Endothelial cell of hepatic sinusoid (primary cell): Measurements from ENCODE around the gene CAMTA1.
"Not testable (repeated sequence)": the region's sequence is repeated elsewhere in the genome, so short reads cannot be mapped to it uniquely, and the experiment has no call there.

ENCODE experiments used
- in situ Hi-C: cut with HindIII; loops from 2 replicates; pipeline ENCODE4 v1.10.0; 2017; ENCODE audit warnings: low sequenced_read_pairs

Gene CAMTA1

GRCh38 chr1:7683521-7683920 lies 898.3 kb downstream of the CAMTA1 start:
- in situ Hi-C loops: loop anchor here (10.0 kb wide), 1 partner anchor 221 kb away; no protein-coding TSS in a partner anchor

- in situ Hi-C loops: loop anchor here (10.0 kb wide), 1 partner anchor 221 kb away; no protein-coding TSS in a partner anchor
These were observed 898.9 kb downstream of the CAMTA1 start for GRCh38 chr1:7684132-7684531.

GRCh38 chr1:7684861-7685635 lies 899.8 kb downstream of the CAMTA1 start:
- in situ Hi-C loops: loop anchor here (10.0 kb wide), 1 partner anchor 220 kb away; no protein-coding TSS in a partner anchor

- in situ Hi-C loops: loop anchor here (10.0 kb wide), 1 partner anchor 218 kb away; no protein-coding TSS in a partner anchor
These were observed 901.1 kb downstream of the CAMTA1 start for GRCh38 chr1:7686301-7686850.

- in situ Hi-C loops: loop anchor here (10.0 kb wide), 1 partner anchor 217 kb away; no protein-coding TSS in a partner anchor
These were observed 902.2 kb downstream of the CAMTA1 start for GRCh38 chr1:7687411-7687810.

- in situ Hi-C loops: loop anchor here (10.0 kb wide), 1 partner anchor 216 kb away; no protein-coding TSS in a partner anchor
These were observed 903.4 kb downstream of the CAMTA1 start for GRCh38 chr1:7688659-7689058.

GRCh38 chr1:7689307-7689706 lies 904.1 kb downstream of the CAMTA1 start:
- in situ Hi-C loops: loop anchor here (10.0 kb wide), 1 partner anchor 215 kb away; no protein-coding TSS in a partner anchor

GRCh38 chr1:7690076-7690475 lies 904.8 kb downstream of the CAMTA1 start:
- in situ Hi-C loops: no loop called here

- in situ Hi-C loops: no loop called here
These were observed 905.4 kb downstream of the CAMTA1 start for GRCh38 chr1:7690496-7691182.

- in situ Hi-C loops: no loop called here
These were observed 906.3 kb downstream of the CAMTA1 start for GRCh38 chr1:7691576-7691975.

GRCh38 chr1:7692005-7692404 lies 906.8 kb downstream of the CAMTA1 start:
- in situ Hi-C loops: no loop called here

- in situ Hi-C loops: not testable (repeated sequence)
These were observed 907.8 kb downstream of the CAMTA1 start for GRCh38 chr1:7693037-7693436.

- in situ Hi-C loops: no loop called here
These were observed 908.4 kb downstream of the CAMTA1 start for GRCh38 chr1:7693662-7694061.

- in situ Hi-C loops: no loop called here
These were observed 909.6 kb downstream of the CAMTA1 start for GRCh38 chr1:7694600-7695496.

GRCh38 chr1:7695497-7696117 lies 910.4 kb downstream of the CAMTA1 start:
- in situ Hi-C loops: no loop called here

- in situ Hi-C loops: no loop called here
These were observed 913.4 kb downstream of the CAMTA1 start for GRCh38 chr1:7698641-7699040.

GRCh38 chr1:7702365-7702764 lies 917.1 kb downstream of the CAMTA1 start:
- in situ Hi-C loops: no loop called here

- in situ Hi-C loops: no loop called here
These were observed 918.3 kb downstream of the CAMTA1 start for GRCh38 chr1:7703321-7704213.
